ENCODE results near the gene DESI1.

The DESI1 gene

DNA sequence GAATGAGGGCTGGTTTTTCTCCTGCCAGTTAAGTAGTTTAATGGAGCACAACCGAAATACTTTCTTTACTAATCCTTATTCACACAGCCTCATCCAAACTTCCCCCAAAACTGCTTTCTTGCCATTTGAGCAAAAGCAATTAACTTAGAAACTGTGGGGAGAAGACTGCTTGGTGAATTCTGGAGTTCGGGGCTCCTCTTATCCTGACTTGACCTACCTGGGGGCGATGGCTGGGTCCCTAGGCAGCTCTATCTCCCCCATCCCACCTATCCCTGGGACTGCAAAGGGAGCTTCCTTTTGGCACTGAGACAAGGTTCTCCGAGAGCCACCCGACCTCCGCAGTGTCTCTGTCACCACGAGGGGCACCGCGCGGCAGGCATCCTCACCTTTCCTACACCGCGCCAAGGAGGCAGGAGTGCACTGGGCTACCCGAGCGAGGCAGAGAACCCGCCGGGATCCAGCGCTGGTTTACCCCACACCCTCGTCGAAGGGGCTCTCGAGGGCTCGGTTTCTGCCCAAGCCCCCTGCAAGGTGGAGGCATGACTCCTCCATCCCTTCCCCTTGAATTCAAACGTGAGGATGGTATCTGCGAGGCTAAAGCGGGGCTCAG, 759 bp downstream of the DESI1 start:
- Histone ChIP-seq H3K9me3 (ENCODE audit: control insufficient read depth, insufficient read depth, low read depth, low read length) (no peaks in the 10 kb centered on the region), H3K4me1 (ENCODE audit: control insufficient read depth, insufficient read depth, low read length) (peaks cover 3% of the 10 kb centered on the region; the same call in 1 of the 2 replicates), H3K36me3 (ENCODE audit: control insufficient read depth in 2 of 2, insufficient read depth in 1 of 2, low read length in 2 of 2) (peaks cover 28 to 31% of the 10 kb centered on the region in 2 experiments), H3K27ac (ENCODE audit: extremely low read depth, low read depth, low read length) (peak overlapping the region; percentile 88), H3K4me3 (ENCODE audit: low read depth, low read length) (peak overlapping the region; percentile 80)
- TF ChIP-seq, protein P1, sequence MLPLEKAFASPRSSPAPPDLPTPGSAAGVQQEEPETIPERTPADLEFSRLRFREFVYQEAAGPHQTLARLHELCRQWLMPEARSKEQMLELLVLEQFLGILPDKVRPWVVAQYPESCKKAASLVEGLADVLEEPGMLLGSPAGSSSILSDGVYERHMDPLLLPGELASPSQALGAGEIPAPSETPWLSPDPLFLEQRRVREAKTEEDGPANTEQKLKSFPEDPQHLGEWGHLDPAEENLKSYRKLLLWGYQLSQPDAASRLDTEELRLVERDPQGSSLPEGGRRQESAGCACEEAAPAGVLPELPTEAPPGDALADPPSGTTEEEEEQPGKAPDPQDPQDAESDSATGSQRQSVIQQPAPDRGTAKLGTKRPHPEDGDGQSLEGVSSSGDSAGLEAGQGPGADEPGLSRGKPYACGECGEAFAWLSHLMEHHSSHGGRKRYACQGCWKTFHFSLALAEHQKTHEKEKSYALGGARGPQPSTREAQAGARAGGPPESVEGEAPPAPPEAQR (tag by site-specific recombination; IDR thresholded peaks at IDR 0.05): no peak
- peak; percentile 41 for TF ChIP-seq GLIS1 (tag by site-specific recombination; IDR thresholded peaks at IDR 0.05)
- peak; percentile 40; the same call in 1 of the 2 replicates for TF ChIP-seq ZBTB48 (tag by site-specific recombination; IDR thresholded peaks at IDR 0.05)
- TF ChIP-seq ZNF670 (tag by site-specific recombination; IDR thresholded peaks at IDR 0.05; ENCODE audit: low read depth): no peak
- TF ChIP-seq, protein P2, sequence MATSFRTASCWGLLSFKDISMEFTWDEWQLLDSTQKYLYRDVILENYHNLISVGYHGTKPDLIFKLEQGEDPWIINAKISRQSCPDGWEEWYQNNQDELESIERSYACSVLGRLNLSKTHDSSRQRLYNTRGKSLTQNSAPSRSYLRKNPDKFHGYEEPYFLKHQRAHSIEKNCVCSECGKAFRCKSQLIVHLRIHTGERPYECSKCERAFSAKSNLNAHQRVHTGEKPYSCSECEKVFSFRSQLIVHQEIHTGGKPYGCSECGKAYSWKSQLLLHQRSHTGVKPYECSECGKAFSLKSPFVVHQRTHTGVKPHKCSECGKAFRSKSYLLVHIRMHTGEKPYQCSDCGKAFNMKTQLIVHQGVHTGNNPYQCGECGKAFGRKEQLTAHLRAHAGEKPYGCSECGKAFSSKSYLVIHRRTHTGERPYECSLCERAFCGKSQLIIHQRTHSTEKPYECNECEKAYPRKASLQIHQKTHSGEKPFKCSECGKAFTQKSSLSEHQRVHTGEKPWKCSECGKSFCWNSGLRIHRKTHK (tag by site-specific recombination; IDR thresholded peaks at IDR 0.05): no peak
- TF ChIP-seq BCL11A (tag by site-specific recombination; IDR thresholded peaks at IDR 0.05; ENCODE audit: low read depth): 0 out of 2 replicates have a peak, but pooled peaks have one; percentile 6
- peak; percentile 88 for TF ChIP-seq ZBTB17 (tag by site-specific recombination; IDR thresholded peaks at IDR 0.05)
- TF ChIP-seq, protein P3, sequence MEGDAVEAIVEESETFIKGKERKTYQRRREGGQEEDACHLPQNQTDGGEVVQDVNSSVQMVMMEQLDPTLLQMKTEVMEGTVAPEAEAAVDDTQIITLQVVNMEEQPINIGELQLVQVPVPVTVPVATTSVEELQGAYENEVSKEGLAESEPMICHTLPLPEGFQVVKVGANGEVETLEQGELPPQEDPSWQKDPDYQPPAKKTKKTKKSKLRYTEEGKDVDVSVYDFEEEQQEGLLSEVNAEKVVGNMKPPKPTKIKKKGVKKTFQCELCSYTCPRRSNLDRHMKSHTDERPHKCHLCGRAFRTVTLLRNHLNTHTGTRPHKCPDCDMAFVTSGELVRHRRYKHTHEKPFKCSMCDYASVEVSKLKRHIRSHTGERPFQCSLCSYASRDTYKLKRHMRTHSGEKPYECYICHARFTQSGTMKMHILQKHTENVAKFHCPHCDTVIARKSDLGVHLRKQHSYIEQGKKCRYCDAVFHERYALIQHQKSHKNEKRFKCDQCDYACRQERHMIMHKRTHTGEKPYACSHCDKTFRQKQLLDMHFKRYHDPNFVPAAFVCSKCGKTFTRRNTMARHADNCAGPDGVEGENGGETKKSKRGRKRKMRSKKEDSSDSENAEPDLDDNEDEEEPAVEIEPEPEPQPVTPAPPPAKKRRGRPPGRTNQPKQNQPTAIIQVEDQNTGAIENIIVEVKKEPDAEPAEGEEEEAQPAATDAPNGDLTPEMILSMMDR (tag by site-specific recombination; IDR thresholded peaks at IDR 0.05): peak; percentile 49; the same call in 1 of the 2 replicates
- 0 out of 2 replicates have a peak, but pooled peaks have one; percentile 9 for TF ChIP-seq ZFP37 (tag by site-specific recombination; IDR thresholded peaks at IDR 0.05)
- TF ChIP-seq, protein P4, sequence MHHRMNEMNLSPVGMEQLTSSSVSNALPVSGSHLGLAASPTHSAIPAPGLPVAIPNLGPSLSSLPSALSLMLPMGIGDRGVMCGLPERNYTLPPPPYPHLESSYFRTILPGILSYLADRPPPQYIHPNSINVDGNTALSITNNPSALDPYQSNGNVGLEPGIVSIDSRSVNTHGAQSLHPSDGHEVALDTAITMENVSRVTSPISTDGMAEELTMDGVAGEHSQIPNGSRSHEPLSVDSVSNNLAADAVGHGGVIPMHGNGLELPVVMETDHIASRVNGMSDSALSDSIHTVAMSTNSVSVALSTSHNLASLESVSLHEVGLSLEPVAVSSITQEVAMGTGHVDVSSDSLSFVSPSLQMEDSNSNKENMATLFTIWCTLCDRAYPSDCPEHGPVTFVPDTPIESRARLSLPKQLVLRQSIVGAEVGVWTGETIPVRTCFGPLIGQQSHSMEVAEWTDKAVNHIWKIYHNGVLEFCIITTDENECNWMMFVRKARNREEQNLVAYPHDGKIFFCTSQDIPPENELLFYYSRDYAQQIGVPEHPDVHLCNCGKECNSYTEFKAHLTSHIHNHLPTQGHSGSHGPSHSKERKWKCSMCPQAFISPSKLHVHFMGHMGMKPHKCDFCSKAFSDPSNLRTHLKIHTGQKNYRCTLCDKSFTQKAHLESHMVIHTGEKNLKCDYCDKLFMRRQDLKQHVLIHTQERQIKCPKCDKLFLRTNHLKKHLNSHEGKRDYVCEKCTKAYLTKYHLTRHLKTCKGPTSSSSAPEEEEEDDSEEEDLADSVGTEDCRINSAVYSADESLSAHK (tag by site-specific recombination; IDR thresholded peaks at IDR 0.05): 0 out of 2 replicates have a peak, but pooled peaks have one; percentile 12
- TF ChIP-seq, protein P5, sequence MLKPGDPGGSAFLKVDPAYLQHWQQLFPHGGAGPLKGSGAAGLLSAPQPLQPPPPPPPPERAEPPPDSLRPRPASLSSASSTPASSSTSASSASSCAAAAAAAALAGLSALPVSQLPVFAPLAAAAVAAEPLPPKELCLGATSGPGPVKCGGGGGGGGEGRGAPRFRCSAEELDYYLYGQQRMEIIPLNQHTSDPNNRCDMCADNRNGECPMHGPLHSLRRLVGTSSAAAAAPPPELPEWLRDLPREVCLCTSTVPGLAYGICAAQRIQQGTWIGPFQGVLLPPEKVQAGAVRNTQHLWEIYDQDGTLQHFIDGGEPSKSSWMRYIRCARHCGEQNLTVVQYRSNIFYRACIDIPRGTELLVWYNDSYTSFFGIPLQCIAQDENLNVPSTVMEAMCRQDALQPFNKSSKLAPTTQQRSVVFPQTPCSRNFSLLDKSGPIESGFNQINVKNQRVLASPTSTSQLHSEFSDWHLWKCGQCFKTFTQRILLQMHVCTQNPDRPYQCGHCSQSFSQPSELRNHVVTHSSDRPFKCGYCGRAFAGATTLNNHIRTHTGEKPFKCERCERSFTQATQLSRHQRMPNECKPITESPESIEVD (tag by site-specific recombination; IDR thresholded peaks at IDR 0.05): 0 out of 2 replicates have a peak, but pooled peaks have one; percentile 36
- TF ChIP-seq, protein P6, sequence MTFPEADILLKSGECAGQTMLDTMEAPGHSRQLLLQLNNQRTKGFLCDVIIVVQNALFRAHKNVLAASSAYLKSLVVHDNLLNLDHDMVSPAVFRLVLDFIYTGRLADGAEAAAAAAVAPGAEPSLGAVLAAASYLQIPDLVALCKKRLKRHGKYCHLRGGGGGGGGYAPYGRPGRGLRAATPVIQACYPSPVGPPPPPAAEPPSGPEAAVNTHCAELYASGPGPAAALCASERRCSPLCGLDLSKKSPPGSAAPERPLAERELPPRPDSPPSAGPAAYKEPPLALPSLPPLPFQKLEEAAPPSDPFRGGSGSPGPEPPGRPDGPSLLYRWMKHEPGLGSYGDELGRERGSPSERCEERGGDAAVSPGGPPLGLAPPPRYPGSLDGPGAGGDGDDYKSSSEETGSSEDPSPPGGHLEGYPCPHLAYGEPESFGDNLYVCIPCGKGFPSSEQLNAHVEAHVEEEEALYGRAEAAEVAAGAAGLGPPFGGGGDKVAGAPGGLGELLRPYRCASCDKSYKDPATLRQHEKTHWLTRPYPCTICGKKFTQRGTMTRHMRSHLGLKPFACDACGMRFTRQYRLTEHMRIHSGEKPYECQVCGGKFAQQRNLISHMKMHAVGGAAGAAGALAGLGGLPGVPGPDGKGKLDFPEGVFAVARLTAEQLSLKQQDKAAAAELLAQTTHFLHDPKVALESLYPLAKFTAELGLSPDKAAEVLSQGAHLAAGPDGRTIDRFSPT (tag by site-specific recombination; IDR thresholded peaks at IDR 0.05): peak; percentile 36; the same call in 1 of the 2 replicates
- TF ChIP-seq ZNF335 (tag by site-specific recombination; conservative IDR thresholded peaks at IDR 0.05): peak; percentile 62
- POLR2A ChIA-PET: interaction anchor here (0.7 to 3.5 kb wide), 11 partner anchors 12 to 239 kb away, joined by 3 to 75 read pairs (median 11); partner anchors contain the start of genes CSDC2, PMM1, POLR3H and TEF
- CTCF ChIA-PET: interaction anchor here (1.2 to 3.2 kb wide), 3 partner anchors 13 to 47 kb away, joined by 3 to 16 read pairs (median 6); no protein-coding TSS in a partner anchor
